Measurements from ENCODE around the gene ARSA.

The ARSA gene

DNA sequence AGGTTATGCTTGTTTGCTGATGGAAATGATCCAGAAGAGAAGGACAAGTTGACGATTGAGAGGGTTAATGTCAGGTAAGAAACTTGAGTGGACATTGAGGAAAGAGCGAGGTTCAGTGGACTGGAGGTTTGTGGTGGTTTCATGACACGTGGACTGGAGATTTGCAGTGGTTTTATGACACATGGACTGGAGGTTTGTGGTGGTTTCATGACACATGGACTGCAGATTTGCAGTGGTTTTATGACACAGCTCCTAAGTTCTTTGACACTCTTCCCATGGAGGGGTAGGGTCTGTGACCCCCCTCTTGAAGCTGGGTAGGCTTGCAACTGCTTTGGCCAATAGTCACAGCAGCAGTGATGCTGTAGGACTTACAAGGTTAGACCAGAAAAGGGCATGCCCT is 32.8 kb downstream of the ARSA start:
- no peak overlapping the region for H3K27ac ChIP-seq
- TF ChIP-seq, protein P1, sequence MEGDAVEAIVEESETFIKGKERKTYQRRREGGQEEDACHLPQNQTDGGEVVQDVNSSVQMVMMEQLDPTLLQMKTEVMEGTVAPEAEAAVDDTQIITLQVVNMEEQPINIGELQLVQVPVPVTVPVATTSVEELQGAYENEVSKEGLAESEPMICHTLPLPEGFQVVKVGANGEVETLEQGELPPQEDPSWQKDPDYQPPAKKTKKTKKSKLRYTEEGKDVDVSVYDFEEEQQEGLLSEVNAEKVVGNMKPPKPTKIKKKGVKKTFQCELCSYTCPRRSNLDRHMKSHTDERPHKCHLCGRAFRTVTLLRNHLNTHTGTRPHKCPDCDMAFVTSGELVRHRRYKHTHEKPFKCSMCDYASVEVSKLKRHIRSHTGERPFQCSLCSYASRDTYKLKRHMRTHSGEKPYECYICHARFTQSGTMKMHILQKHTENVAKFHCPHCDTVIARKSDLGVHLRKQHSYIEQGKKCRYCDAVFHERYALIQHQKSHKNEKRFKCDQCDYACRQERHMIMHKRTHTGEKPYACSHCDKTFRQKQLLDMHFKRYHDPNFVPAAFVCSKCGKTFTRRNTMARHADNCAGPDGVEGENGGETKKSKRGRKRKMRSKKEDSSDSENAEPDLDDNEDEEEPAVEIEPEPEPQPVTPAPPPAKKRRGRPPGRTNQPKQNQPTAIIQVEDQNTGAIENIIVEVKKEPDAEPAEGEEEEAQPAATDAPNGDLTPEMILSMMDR (IDR thresholded peaks at IDR 0.05) = no peak
- TF ChIP-seq ZFX (IDR thresholded peaks at IDR 0.05; ENCODE audit: borderline replicate concordance) = no peak

DNA sequence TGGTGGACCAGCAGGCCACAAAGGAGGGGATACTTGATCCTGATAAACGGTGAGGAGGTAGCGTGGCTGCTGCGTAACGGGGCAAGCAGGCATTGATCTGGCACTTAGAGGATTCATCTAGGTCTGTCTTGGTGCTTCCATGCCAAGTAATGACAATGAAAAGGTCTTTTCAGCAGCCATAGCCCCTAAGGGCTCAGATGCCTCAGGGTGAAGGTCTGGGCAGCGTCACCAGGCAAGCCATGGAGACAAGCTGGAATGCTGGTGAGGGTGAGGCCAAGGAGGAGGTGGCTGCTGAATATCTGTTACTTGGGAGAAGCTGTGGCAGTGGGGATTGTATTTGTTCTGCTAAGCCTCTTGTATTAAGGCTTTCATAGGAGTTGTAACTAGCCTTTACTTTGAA is 40.5 kb downstream of the ARSA start:
- no peak overlapping the region for H3K27ac ChIP-seq
- TF ChIP-seq, protein P1 (IDR thresholded peaks at IDR 0.05) = no peak
- no peak for TF ChIP-seq ZFX (IDR thresholded peaks at IDR 0.05; ENCODE audit: borderline replicate concordance)

DNA sequence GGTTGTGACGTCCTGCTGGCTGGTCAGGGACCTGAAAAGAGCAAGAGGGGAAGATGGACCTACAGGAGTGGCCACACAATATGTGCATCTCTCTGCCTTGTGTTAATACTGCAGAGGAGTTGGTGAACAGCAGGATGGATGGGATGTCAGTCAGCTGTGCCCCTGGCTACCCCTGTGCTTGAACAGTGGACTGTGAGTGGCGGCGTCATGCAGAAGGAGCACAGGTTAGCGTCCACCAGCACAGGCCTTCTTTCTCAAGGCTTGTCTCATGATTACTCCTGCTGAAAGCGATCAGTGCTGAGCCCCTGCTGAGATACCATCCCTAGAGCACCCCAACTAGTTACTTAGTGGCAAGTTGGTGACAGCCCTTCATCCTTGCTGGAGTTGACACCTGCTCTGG is 41.5 kb downstream of the ARSA start:
- no peak overlapping the region for H3K27ac ChIP-seq
- TF ChIP-seq, protein P1 (IDR thresholded peaks at IDR 0.05) = no peak
- TF ChIP-seq ZFX (IDR thresholded peaks at IDR 0.05; ENCODE audit: borderline replicate concordance) = no peak

DNA sequence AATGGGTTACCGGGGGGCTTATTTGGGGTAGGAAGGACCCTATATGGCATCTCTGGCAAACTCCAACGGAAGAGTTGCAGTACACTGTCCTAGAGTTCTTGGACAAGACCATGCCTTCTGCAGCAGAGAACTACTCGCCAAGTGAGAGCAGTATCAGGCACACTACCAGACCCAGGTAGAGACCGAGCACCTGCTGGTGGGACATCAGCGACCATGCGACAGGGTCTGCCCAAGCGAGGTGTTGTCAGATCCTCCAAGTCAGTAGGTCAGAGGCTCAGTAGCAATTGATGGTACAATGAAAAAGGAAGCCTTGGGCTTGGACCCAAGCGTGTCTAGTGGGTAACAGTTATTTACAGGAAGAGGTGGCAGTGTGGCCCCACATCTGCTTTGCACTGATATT is 42.2 kb downstream of the ARSA start:
- TF ChIP-seq ZFX (IDR thresholded peaks at IDR 0.05; ENCODE audit: borderline replicate concordance) = no peak
- TF ChIP-seq, protein P1 (IDR thresholded peaks at IDR 0.05) = no peak
- H3K27ac ChIP-seq = no peak overlapping the region

DNA sequence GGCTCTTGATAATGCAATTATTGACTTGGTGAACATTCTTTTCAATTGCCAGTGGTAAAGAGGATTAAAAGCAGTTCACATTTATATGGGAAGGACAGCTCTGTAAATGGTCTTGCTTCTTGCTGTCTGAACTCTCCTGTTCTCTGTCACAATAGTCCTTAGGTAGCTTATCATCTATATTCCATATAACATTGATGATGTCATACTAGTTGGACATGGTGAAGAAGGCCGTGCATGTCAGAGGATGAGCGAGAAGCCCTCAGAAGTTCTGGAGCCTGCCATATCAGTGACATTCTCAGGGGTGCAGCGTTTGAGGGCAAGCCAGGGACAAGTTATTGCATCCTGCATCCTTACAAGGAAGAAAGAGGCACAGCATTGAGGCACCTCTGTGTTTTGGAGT is 42.7 kb downstream of the ARSA start:
- TF ChIP-seq, protein P1 (IDR thresholded peaks at IDR 0.05) = no peak
- TF ChIP-seq ZFX (IDR thresholded peaks at IDR 0.05; ENCODE audit: borderline replicate concordance) = no peak
- no peak overlapping the region for H3K27ac ChIP-seq

DNA sequence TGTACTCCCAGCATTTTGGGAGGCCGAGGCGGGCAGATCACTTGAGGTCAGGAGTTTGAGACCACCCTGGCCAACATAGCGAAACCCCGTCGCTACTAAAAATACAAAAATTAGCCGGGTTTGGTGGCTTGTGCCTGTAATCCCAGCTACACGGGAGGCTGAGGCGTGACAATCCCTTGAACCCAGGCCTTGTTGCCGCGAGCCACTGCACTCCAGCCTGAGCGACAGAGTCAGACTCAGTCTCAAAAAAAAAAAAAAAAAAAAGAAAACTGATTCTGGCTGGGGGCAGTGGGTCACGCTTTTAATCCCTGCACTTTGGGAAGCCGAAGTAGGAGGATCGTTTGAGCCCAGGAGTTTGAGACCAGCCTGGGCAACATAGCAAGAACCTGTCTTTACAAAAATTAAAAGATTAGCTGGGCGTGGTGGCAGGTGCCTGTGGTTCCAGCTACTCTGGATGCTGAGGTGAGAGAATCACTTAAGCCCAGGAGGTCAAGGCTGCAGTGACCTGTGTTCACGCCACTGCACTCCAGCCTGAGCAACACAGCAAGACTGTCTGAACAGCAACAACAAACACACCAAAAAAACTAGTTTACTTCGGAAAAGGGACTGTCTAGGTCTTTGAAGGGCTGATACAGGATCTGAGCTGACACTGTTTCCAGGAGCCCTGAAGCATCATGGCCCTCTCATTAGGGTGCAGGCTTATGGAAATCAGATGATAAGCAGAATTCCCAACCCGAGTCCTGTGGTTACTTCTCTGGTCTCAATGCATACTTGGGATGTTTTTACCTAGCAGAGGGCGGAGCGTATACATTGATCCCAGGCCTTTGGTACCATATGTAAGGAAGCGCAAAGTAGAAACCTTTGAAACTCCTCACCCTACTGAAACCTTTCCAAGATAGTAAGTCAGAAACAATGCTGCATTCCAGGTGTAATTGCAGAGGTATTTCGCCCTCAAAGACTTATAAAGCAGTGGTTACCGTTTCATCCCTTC is 43.6 kb downstream of the ARSA start:
- no peak overlapping the region for H3K27ac ChIP-seq
- TF ChIP-seq, protein P1 (IDR thresholded peaks at IDR 0.05) = no peak
- TF ChIP-seq ZFX (IDR thresholded peaks at IDR 0.05; ENCODE audit: borderline replicate concordance) = no peak

DNA sequence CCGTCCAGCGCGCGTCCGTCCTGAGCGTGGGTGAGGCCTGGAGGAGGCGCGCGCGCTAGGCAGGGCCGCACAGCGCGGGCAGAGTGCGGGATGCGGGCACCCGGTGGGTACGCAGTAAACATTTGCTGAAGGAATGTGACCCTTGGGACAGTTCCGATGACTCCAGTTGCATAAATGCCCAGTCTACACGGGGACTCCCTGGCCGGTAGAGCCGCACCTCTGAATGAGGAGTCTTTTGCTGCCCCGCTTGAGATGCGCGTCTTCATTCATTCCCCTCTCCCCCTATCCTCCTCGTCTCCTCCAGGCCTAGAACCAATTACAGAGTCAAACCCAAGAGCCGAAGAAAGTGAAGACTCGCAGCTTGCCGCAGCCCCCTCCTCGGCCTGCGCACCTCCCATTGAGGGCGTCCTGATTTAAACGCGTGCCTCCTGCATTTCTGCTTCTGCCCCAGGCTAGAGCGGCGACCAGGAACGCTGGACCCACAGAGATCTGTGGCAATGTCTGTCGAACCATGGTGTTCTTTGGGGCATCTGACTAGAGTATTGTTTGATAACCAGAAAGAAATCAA is 44.6 kb downstream of the ARSA start:
- TF ChIP-seq, protein P1 (IDR thresholded peaks at IDR 0.05) = no peak
- TF ChIP-seq ZFX (IDR thresholded peaks at IDR 0.05; ENCODE audit: borderline replicate concordance) = no peak
- H3K27ac ChIP-seq = peak overlapping the region; percentile 97
